Epithelial cell of esophagus (primary cell): ENCODE data around the gene BAIAP2.

Source experiments
- DNase-seq: peaks from one replicate; pipeline ENCODE4 v3.0.0; 2010; ENCODE audit warnings: low read depth
- H3K4me3 ChIP-seq: 2 replicates; pipeline ENCODE4 v1.5.1; 2011; ENCODE audit warnings: mild to moderate bottlenecking, low read length, control low read depth
- CTCF ChIP-seq: IDR thresholded peaks from 2 replicates; pipeline ENCODE4 v1.5.1; 2011; ENCODE audit warnings: low read depth, mild to moderate bottlenecking, low read length, control low read depth, inconsistent platforms; ENCODE audit not compliant: insufficient read depth; ENCODE audit errors: missing control alignments

Gene BAIAP2

GRCh38 chr17:81156866-81157805, 122.2 kb downstream of the BAIAP2 start:
- H3K4me3 ChIP-seq: no peak overlapping the region
- DNase-seq: no peak
- TF ChIP-seq CTCF: no peak

- no peak overlapping the region for H3K4me3 ChIP-seq
- TF ChIP-seq CTCF: no peak
- no peak for DNase-seq
These were observed 123.1 kb downstream of the BAIAP2 start for GRCh38 chr17:81157848-81158687.

- TF ChIP-seq CTCF: no peak
- no peak overlapping the region for H3K4me3 ChIP-seq
- DNase-seq: no peak
These were observed 124.0 kb downstream of the BAIAP2 start for GRCh38 chr17:81158688-81159590.

- no peak overlapping the region for H3K4me3 ChIP-seq
- TF ChIP-seq CTCF: no peak
- DNase-seq: no peak
These were observed 124.8 kb downstream of the BAIAP2 start for GRCh38 chr17:81159611-81160265.

GRCh38 chr17:81160306-81160705, 125.4 kb downstream of the BAIAP2 start:
- no peak overlapping the region for H3K4me3 ChIP-seq
- DNase-seq: no peak

More at GRCh38 chr17:81160306-81160705, 125.4 kb downstream of the BAIAP2 start:
- TF ChIP-seq CTCF: no peak
